ENCODE results near the gene SUV39H2. TPM values are rescaled to one million over a fixed set of nuclear protein-coding genes. Genes with fewer than 3 reads are reported as not detected.

The SUV39H2 gene
- total RNA-seq, 1 experiment from 2014 or later, result 16.0 TPM

- DNase-seq (ENCODE audit: unreplicated experiment), result no peak
- Mint-ChIP-seq H3K4me3 (ENCODE audit: unreplicated experiment) (peak overlapping the region; percentile 76), H3K9me3 (ENCODE audit: unreplicated experiment) (no peaks in the 10 kb centered on the region), H3K4me1 (ENCODE audit: insufficient read depth, unreplicated experiment) (no peaks in the 10 kb centered on the region), H3K27me3 (ENCODE audit: insufficient read depth, unreplicated experiment) (no peaks in the 10 kb centered on the region), H3K27ac (ENCODE audit: low read depth, unreplicated experiment) (peak overlapping the region; percentile 91), H3K36me3 (ENCODE audit: insufficient read depth, unreplicated experiment) (peaks cover 30% of the 10 kb centered on the region)
- intact Hi-C loops (cut with micrococcal nuclease), result loop anchor here (2.0 to 10.0 kb wide), 5 partner anchors 113 to 536 kb away; partner anchors contain the start of genes DCLRE1C, FAM171A1 and RPP38
- BruUV-seq (replicated peaks), result no TSS peak
- TF ChIP-seq, protein P1, sequence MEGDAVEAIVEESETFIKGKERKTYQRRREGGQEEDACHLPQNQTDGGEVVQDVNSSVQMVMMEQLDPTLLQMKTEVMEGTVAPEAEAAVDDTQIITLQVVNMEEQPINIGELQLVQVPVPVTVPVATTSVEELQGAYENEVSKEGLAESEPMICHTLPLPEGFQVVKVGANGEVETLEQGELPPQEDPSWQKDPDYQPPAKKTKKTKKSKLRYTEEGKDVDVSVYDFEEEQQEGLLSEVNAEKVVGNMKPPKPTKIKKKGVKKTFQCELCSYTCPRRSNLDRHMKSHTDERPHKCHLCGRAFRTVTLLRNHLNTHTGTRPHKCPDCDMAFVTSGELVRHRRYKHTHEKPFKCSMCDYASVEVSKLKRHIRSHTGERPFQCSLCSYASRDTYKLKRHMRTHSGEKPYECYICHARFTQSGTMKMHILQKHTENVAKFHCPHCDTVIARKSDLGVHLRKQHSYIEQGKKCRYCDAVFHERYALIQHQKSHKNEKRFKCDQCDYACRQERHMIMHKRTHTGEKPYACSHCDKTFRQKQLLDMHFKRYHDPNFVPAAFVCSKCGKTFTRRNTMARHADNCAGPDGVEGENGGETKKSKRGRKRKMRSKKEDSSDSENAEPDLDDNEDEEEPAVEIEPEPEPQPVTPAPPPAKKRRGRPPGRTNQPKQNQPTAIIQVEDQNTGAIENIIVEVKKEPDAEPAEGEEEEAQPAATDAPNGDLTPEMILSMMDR (IDR thresholded peaks at IDR 0.05; ENCODE audit: unreplicated experiment), result no peak
- ChIA-PET CTCF (no interaction called here), POLR2A (interaction anchor here (2.2 to 4.3 kb wide), 6 partner anchors 8 to 237 kb away, joined by 8 to 90 read pairs (median 14); partner anchors contain the start of genes DCLRE1C, MEIG1 and SUV39H2)
Measured at GRCh38 chr10:14839305-14839695, 39.4 kb upstream of the SUV39H2 start.

- no peaks in the 10 kb centered on the region for H3K27me3 Mint-ChIP-seq (ENCODE audit: insufficient read depth, unreplicated experiment)
- ChIA-PET POLR2A (no interaction called here), CTCF (no interaction called here)
- DNase-seq (ENCODE audit: unreplicated experiment), result no peak
- TF ChIP-seq, protein P1 (IDR thresholded peaks at IDR 0.05; ENCODE audit: unreplicated experiment), result no peak
- intact Hi-C loops (cut with micrococcal nuclease), result no loop called here
- BruUV-seq (replicated peaks), result TSS peak; percentile 16
- H3K4me1 Mint-ChIP-seq (ENCODE audit: insufficient read depth, unreplicated experiment), result no peaks in the 10 kb centered on the region
- H3K27ac Mint-ChIP-seq (ENCODE audit: low read depth, unreplicated experiment), result no peak overlapping the region
- H3K9me3 Mint-ChIP-seq (ENCODE audit: unreplicated experiment), result no peaks in the 10 kb centered on the region
- H3K4me3 Mint-ChIP-seq (ENCODE audit: unreplicated experiment), result peak overlapping the region; percentile 76
- peaks cover 39% of the 10 kb centered on the region for H3K36me3 Mint-ChIP-seq (ENCODE audit: insufficient read depth, unreplicated experiment)
Measured at GRCh38 chr10:14840178-14840577, 38.5 kb upstream of the SUV39H2 start.

DNA sequence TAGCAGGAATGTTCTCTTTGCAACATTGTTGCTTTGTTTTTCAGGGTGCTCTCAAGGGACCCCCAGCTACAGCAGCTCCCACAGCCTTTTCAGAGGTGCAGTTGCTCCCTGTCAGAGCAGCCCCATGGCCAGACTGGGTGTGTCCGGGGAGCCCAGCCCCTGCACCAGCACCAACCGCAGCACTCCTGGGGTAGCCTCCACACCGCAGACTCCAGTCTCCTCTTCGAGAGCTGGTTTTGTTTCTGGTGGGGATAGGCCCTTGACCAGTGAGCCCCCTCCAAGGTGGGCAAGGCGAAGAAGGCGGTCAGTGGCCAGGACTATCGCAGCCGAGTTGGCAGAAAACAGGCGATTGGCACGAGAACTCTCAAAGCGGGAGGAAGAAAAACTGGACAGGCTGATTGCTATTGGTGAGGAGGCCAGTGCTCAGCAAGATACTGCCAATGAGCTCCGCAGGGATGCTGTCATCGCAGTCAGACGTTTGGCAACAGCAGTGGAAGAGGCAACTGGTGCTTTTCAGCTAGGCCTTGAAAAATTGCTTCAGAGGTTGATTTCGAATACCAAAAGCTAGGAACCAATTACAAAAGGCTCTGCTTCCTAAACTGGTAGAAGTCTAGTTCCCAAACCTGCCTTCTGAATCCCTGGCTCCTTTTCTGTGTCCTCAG is 35.2 kb upstream of the SUV39H2 start:
- intact Hi-C loops (cut with micrococcal nuclease), result no loop called here
- Mint-ChIP-seq H3K27ac (ENCODE audit: low read depth, unreplicated experiment) (no peak overlapping the region), H3K4me1 (ENCODE audit: insufficient read depth, unreplicated experiment) (no peaks in the 10 kb centered on the region), H3K36me3 (ENCODE audit: insufficient read depth, unreplicated experiment) (peaks cover 44% of the 10 kb centered on the region), H3K9me3 (ENCODE audit: unreplicated experiment) (no peaks in the 10 kb centered on the region), H3K4me3 (ENCODE audit: unreplicated experiment) (no peak overlapping the region), H3K27me3 (ENCODE audit: insufficient read depth, unreplicated experiment) (no peaks in the 10 kb centered on the region)
- ChIA-PET POLR2A (interaction anchor here (1.5 kb wide), 1 partner anchor 35 kb away, joined by 3 read pairs; the partner anchor contains the start of gene SUV39H2), CTCF (interaction anchor here (0.7 to 1.2 kb wide), 2 partner anchors 26 to 39 kb away, joined by 3 to 6 read pairs; no protein-coding TSS in a partner anchor)
- BruUV-seq (replicated peaks), result no TSS peak
- DNase-seq (ENCODE audit: unreplicated experiment), result no peak
- TF ChIP-seq, protein P1 (IDR thresholded peaks at IDR 0.05; ENCODE audit: unreplicated experiment), result no peak

- CTCF ChIA-PET, result interaction anchor here (0.7 to 1.0 kb wide), 3 partner anchors 24 to 345 kb away, joined by 3 to 4 read pairs (median 3); no protein-coding TSS in a partner anchor
Measured at GRCh38 chr10:14844948-14845347, 33.7 kb upstream of the SUV39H2 start.

More at GRCh38 chr10:14844948-14845347, 33.7 kb upstream of the SUV39H2 start:
- Mint-ChIP-seq H3K27ac (ENCODE audit: low read depth, unreplicated experiment) (no peak overlapping the region), H3K4me3 (ENCODE audit: unreplicated experiment) (no peak overlapping the region), H3K36me3 (ENCODE audit: insufficient read depth, unreplicated experiment) (peaks cover 45% of the 10 kb centered on the region), H3K27me3 (ENCODE audit: insufficient read depth, unreplicated experiment) (no peaks in the 10 kb centered on the region), H3K4me1 (ENCODE audit: insufficient read depth, unreplicated experiment) (no peaks in the 10 kb centered on the region), H3K9me3 (ENCODE audit: unreplicated experiment) (no peaks in the 10 kb centered on the region)
- POLR2A ChIA-PET, result interaction anchor here (0.6 to 0.9 kb wide), 3 partner anchors 26 to 1719 kb away, joined by 3 to 4 read pairs (median 3); no protein-coding TSS in a partner anchor
- BruUV-seq (replicated peaks), result no TSS peak
- TF ChIP-seq, protein P1 (IDR thresholded peaks at IDR 0.05; ENCODE audit: unreplicated experiment), result no peak
- no peak for DNase-seq (ENCODE audit: unreplicated experiment)
- intact Hi-C loops (cut with micrococcal nuclease), result no loop called here

Measured in MCF 10A (cell line).